LNCAP (cell line): ENCODE results near the gene OPRM1.
A peak's percentile ranks its signal among the peaks of the same experiment; 100 is the strongest.

Experiments used
- CTCF ChIP-seq: fragments of 450-650 bp; IDR thresholded peaks from 2 replicates; pipeline ENCODE4 v1.5.1; 2017; ENCODE audit warnings: mild to moderate bottlenecking

The OPRM1 gene

GRCh38 chr6:154154389-154154967 lies 115.4 kb downstream of the OPRM1 start:
- TF ChIP-seq CTCF = peak; percentile 66

GRCh38 chr6:154156135-154156896 lies 117.3 kb downstream of the OPRM1 start:
- TF ChIP-seq CTCF = peak; percentile 45

- TF ChIP-seq CTCF = no peak
Observed at GRCh38 chr6:154157082-154157481, 118.0 kb downstream of the OPRM1 start.

- TF ChIP-seq CTCF = no peak
Observed at GRCh38 chr6:154157706-154158105, 118.7 kb downstream of the OPRM1 start.

- no peak for TF ChIP-seq CTCF
Observed at GRCh38 chr6:154159126-154159525, 120.1 kb downstream of the OPRM1 start.

GRCh38 chr6:154161689-154162088 lies 122.6 kb downstream of the OPRM1 start:
- TF ChIP-seq CTCF = no peak

- no peak for TF ChIP-seq CTCF
Observed at GRCh38 chr6:154164397-154164796, 125.4 kb downstream of the OPRM1 start.
